ES-I3 (cell line): ENCODE data around the gene LRCOL1.

ENCODE experiments used
- H3K36me3 ChIP-seq: 2 replicates; pipeline ENCODE4 v1.6.1; 2013; ENCODE audit warnings: mild to moderate bottlenecking, low read length, control low read depth, moderate library complexity; ENCODE audit not compliant: insufficient read depth
- H3K4me1 ChIP-seq: 2 replicates; pipeline ENCODE4 v1.6.1; 2013; ENCODE audit warnings: mild to moderate bottlenecking, control low read depth, low read length; ENCODE audit not compliant: insufficient read depth
- H3K9ac ChIP-seq: 2 replicates; pipeline ENCODE4 v1.6.1; 2013; ENCODE audit warnings: low read depth, mild to moderate bottlenecking, low read length, moderate library complexity
- H3K9me3 ChIP-seq: 2 replicates; pipeline ENCODE4 v1.6.1; 2013; ENCODE audit warnings: mild to moderate bottlenecking, low read length, moderate library complexity; ENCODE audit not compliant: control insufficient read depth, insufficient read depth

The LRCOL1 gene

GRCh38 chr12:132625731-132626430 is 15.5 kb upstream of the LRCOL1 start:
- Histone ChIP-seq H3K36me3 (peaks cover 12% of the 10 kb centered on the region), H3K9ac (no peak overlapping the region), H3K9me3 (no peaks in the 10 kb centered on the region), H3K4me1 (peaks cover 4% of the 10 kb centered on the region; the same call in 1 of the 2 replicates)

GRCh38 chr12:132624910-132625630 is 14.7 kb upstream of the LRCOL1 start:
- H3K9me3 ChIP-seq = no peaks in the 10 kb centered on the region
- H3K36me3 ChIP-seq = peaks cover 9% of the 10 kb centered on the region
- H3K4me1 ChIP-seq = peaks cover 4% of the 10 kb centered on the region; the same call in 1 of the 2 replicates
- no peak overlapping the region for H3K9ac ChIP-seq

GRCh38 chr12:132624186-132624855 is 13.9 kb upstream of the LRCOL1 start:
- Histone ChIP-seq H3K4me1 (peaks cover 4% of the 10 kb centered on the region; the same call in 1 of the 2 replicates), H3K9ac (no peak overlapping the region), H3K36me3 (peaks cover 9% of the 10 kb centered on the region), H3K9me3 (no peaks in the 10 kb centered on the region)

DNA sequence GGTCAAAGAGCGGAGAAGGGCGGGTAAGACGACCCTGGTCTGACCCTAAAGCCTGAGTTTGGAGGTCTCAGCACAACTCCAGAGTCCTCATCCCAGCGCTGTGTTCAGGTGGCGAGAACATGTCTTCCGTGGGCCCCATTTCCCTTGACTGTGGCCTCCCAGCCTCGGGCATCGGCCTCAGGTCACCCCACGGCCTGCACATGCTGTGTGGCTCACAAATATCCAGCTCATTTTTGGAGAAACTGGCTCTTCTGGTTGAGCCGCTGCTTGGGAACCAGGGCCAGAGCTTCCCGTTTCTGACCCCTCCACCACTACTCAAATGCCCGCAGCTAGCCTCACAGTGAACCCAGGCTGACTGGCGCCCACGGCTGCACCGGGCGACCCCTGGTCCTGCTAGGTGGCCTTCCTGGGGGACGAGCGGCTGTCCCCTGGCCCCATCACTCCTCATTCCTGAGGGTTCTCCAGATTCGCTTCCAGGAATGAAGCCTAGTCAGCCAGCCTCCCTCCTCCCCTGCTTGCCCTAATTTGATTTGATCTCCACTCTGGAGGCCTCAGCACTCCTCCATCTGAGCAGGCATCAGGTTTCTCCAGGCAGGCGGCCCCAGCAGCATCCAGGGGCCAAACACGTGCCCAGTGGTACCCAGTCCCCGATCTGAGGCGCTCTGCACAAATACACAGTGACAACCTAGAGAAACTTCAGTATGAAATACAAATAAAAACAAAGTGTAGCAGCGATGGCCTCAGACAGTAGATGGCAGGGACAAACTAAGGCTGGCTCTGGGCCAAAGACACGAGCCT is 12.9 kb upstream of the LRCOL1 start:
- no peak overlapping the region for H3K9ac ChIP-seq
- H3K9me3 ChIP-seq = no peaks in the 10 kb centered on the region
- peaks cover 9% of the 10 kb centered on the region for H3K36me3 ChIP-seq
- peaks cover 4% of the 10 kb centered on the region; the same call in 1 of the 2 replicates for H3K4me1 ChIP-seq

- H3K36me3 ChIP-seq = peaks cover 6% of the 10 kb centered on the region
- peaks cover 4% of the 10 kb centered on the region; the same call in 1 of the 2 replicates for H3K4me1 ChIP-seq
- peaks cover 5% of the 10 kb centered on the region; the same call in 1 of the 2 replicates for H3K9me3 ChIP-seq
- no peak overlapping the region for H3K9ac ChIP-seq
Observed at GRCh38 chr12:132622437-132623071, 12.2 kb upstream of the LRCOL1 start.

- Histone ChIP-seq H3K9ac (no peak overlapping the region), H3K4me1 (peaks cover 4% of the 10 kb centered on the region; the same call in 1 of the 2 replicates), H3K9me3 (peaks cover 11% of the 10 kb centered on the region; the same call in 1 of the 2 replicates), H3K36me3 (peaks cover 4% of the 10 kb centered on the region; the same call in 1 of the 2 replicates)
Observed at GRCh38 chr12:132621657-132622435, 11.5 kb upstream of the LRCOL1 start.

- Histone ChIP-seq H3K9me3 (peaks cover 11% of the 10 kb centered on the region; the same call in 1 of the 2 replicates), H3K9ac (no peak overlapping the region), H3K4me1 (peaks cover 4% of the 10 kb centered on the region; the same call in 1 of the 2 replicates), H3K36me3 (peaks cover 4% of the 10 kb centered on the region; the same call in 1 of the 2 replicates)
Observed at GRCh38 chr12:132620899-132621656, 10.7 kb upstream of the LRCOL1 start.

- H3K9ac ChIP-seq = no peak overlapping the region
- peaks cover 11% of the 10 kb centered on the region for H3K9me3 ChIP-seq
- peaks cover 4% of the 10 kb centered on the region; the same call in 1 of the 2 replicates for H3K4me1 ChIP-seq
- H3K36me3 ChIP-seq = peaks cover 4% of the 10 kb centered on the region; the same call in 1 of the 2 replicates
Observed at GRCh38 chr12:132620113-132620898, 9.9 kb upstream of the LRCOL1 start.

DNA sequence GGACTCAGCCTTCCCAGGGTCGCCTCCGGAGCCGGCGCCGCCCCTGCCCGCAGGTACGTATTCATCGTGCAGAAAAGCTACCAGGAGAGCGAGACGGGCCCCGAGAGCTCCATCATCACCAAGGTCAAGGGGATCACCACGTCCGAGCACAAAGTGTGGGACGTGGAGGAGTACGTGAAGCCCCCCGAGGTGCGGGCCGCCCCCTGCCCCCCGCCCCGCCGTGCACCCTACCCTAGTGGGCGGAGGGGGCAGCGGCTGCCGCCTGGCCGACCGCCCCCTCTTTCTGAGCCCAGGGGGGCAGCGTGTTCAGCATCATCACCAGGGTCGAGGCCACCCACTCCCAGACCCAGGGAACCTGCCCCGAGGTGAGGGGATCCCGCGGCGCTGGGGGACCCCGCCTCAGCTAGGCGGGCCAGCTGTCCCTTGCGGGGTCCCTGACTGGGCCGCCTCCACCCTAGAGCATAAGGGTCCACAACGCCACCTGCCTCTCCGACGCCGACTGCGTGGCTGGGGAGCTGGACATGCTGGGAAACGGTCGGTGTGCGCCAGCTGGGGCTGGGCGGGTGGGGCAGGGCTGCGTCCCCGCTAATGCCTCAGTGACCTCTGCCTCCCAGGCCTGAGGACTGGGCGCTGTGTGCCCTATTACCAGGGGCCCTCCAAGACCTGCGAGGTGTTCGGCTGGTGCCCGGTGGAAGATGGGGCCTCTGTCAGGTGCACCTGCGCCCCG is 9.2 kb upstream of the LRCOL1 start:
- H3K9me3 ChIP-seq = peaks cover 11% of the 10 kb centered on the region
- peaks cover 4% of the 10 kb centered on the region; the same call in 1 of the 2 replicates for H3K36me3 ChIP-seq
- no peak overlapping the region; the same call in 1 of the 2 replicates for H3K9ac ChIP-seq
- H3K4me1 ChIP-seq = peaks cover 4% of the 10 kb centered on the region; the same call in 1 of the 2 replicates

GRCh38 chr12:132619071-132619385 is 8.6 kb upstream of the LRCOL1 start:
- Histone ChIP-seq H3K9me3 (peaks cover 11% of the 10 kb centered on the region), H3K9ac (no peak overlapping the region), H3K4me1 (peaks cover 4% of the 10 kb centered on the region; the same call in 1 of the 2 replicates), H3K36me3 (peaks cover 4% of the 10 kb centered on the region; the same call in 1 of the 2 replicates)

DNA sequence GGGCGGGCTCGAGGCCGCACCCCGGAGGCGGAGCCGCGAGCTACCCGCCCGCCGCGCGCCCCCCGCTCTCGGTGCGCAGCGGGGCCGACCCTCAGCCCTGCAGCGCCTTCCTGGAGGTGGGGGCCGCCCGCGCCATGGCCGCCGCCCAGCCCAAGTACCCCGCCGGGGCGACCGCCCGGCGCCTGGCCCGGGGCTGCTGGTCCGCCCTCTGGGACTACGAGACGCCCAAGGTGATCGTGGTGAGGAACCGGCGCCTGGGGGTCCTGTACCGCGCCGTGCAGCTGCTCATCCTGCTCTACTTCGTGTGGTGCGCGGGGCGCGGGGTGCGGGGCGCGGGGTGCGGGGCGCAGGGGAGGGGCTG is 8.3 kb upstream of the LRCOL1 start, which contains the start of gene P2RX2:
TSS of gene P2RX2 (plus strand) at position 94 of the 361 bp plus-strand sequence. CDS start at position 135, 41 bp downstream.
- Histone ChIP-seq H3K9ac (peak within 1 kb of the TSS; percentile 11; the same call in 1 of the 2 replicates), H3K36me3 (peaks cover under 1% of the 10 kb centered on the region; the same call in 1 of the 2 replicates), H3K4me1 (peaks cover 4% of the 10 kb centered on the region; the same call in 1 of the 2 replicates), H3K9me3 (peaks cover 11% of the 10 kb centered on the region)
